ENCODE measurements around the gene INF2.
"Not testable (repeated sequence)": the region's sequence is repeated elsewhere in the genome, so short reads cannot be mapped to it uniquely, and the experiment has no call there.

DNA sequence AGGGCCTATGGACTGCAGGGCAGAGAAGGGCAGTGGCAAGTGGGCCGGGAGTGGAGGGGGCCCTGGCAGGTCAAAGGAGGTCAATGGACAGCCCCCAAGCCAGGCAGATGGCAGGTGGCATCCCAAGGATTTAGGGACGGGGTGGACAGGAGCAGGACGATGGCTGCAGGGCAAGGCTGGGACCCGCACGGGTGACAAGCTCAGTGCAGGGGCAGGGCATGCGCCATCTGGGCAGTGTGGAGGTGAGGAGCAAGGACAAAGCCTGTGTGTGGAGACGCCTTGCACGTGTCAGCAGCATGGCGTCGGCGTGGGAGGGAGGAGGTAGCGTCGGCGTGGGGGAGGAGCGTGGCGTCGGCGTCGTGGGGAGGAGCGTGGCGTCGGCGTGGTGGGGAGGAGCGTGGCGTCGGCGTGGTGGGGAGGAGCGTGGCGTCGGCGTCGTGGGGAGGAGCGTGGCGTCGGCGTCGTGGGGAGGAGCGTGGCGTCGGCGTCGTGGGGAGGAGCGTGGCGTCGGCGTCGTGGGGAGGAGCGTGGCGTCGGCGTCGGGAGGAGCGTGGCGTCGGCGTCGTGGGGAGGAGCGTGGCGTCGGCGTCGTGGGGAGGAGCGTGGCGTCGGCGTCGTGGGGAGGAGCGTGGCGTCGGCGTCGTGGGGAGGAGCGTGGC lies 39.9 kb downstream of the INF2 start:
- TF ChIP-seq, protein P1, sequence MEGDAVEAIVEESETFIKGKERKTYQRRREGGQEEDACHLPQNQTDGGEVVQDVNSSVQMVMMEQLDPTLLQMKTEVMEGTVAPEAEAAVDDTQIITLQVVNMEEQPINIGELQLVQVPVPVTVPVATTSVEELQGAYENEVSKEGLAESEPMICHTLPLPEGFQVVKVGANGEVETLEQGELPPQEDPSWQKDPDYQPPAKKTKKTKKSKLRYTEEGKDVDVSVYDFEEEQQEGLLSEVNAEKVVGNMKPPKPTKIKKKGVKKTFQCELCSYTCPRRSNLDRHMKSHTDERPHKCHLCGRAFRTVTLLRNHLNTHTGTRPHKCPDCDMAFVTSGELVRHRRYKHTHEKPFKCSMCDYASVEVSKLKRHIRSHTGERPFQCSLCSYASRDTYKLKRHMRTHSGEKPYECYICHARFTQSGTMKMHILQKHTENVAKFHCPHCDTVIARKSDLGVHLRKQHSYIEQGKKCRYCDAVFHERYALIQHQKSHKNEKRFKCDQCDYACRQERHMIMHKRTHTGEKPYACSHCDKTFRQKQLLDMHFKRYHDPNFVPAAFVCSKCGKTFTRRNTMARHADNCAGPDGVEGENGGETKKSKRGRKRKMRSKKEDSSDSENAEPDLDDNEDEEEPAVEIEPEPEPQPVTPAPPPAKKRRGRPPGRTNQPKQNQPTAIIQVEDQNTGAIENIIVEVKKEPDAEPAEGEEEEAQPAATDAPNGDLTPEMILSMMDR (IDR thresholded peaks at IDR 0.05; ENCODE audit: insufficient read depth, low read depth, low read length) = not testable (repeated sequence)
- TF ChIP-seq EZH2 (IDR thresholded peaks at IDR 0.05; ENCODE audit: insufficient read depth, low read length) = not testable (repeated sequence)
